ENCODE measurements around the gene MEGF10.

Gene MEGF10

DNA sequence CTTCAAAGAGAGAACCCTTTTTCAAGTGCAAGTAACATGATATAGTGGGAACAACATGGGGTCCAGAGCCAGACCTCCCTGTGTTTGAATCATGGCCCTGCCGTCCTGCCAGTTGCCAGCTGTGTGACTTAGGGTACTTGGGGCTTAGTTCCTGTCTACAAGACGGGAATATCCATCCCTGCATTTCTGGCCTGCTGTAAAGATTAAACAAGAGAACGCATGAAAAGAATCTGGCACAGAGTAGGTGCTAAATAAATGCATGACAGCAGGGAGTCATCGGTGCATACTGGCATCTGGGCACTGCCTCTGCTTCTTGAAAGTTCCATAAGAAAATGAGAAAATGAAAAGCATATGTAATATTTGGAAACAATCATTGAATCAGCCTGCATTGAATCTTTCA lies 149.0 kb downstream of the MEGF10 start:
- in situ Hi-C loops (cut with MboI; ENCODE audit: low pct_unique_long_range_greater_than_20kb, low sequenced_read_pairs, unreplicated experiment), result no loop called here
- no peak for TF ChIP-seq CTCF (IDR thresholded peaks at IDR 0.05; ENCODE audit: extremely low read depth, insufficient read depth, missing control alignments)
- no peak for DNase-seq (ENCODE audit: low spot score)

DNA sequence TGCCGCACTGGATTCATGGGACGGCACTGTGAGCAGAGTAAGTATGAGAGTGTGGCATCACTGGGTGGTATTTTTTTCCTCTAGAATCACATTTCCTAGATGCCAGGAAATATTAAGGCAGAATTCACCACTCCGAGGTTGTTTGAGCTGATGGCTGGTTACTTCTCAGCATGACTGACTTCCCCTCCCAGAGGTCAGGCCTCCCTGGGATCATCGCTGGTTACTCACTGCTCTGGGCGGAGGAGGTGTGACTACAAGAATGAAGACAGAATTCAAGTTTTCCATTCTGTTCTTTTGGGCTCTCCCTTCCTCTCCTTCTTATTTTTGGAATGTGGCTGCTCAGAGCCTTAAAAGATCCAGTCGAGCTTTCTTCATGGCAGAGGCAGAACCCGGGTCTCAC lies 150.2 kb downstream of the MEGF10 start:
- TF ChIP-seq CTCF (IDR thresholded peaks at IDR 0.05; ENCODE audit: extremely low read depth, insufficient read depth, missing control alignments), result no peak
- DNase-seq (ENCODE audit: low spot score), result no peak
- in situ Hi-C loops (cut with MboI; ENCODE audit: low pct_unique_long_range_greater_than_20kb, low sequenced_read_pairs, unreplicated experiment), result no loop called here

- peak; percentile 23 for DNase-seq (ENCODE audit: low spot score)
- in situ Hi-C loops (cut with MboI; ENCODE audit: low pct_unique_long_range_greater_than_20kb, low sequenced_read_pairs, unreplicated experiment), result no loop called here
- peak; percentile 35 for TF ChIP-seq CTCF (IDR thresholded peaks at IDR 0.05; ENCODE audit: extremely low read depth, insufficient read depth, missing control alignments)
Measured at GRCh38 chr5:127441799-127442484, 151.3 kb downstream of the MEGF10 start.

DNA sequence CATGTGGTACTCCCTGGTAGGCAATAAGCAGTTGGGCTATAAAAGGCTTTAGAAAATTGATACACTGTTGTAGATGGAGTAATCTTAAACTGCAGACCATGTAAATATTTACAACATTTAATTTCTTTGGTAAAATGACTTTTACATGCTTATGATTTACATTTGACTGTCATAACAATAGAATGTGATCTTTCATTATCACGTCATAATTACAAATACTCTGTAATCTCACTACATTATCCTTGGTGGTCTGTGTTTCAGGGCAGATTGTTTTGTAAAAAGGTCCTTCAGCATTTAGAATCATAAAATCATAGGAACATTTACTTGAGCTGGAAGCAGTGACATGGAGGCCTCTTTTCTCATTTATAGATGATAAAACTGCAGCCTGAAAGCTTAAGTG lies 153.6 kb downstream of the MEGF10 start:
- no peak for DNase-seq (ENCODE audit: low spot score)
- in situ Hi-C loops (cut with MboI; ENCODE audit: low pct_unique_long_range_greater_than_20kb, low sequenced_read_pairs, unreplicated experiment), result no loop called here
- TF ChIP-seq CTCF (IDR thresholded peaks at IDR 0.05; ENCODE audit: extremely low read depth, insufficient read depth, missing control alignments), result no peak

DNA sequence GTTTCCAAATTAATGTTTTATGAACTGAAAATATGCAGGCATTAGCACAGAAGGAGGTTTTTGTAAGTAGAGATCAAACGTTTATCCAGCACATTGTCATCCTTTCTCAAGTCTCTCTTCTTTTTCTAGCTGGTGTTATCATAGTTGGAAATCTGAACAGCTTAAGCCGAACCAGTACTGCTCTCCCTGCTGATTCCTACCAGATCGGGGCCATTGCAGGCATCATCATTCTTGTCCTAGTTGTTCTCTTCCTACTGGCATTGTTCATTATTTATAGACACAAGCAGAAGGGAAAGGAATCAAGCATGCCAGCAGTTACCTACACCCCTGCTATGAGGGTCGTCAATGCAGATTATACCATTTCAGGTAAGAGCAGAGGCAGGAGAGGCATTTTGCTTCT lies 154.7 kb downstream of the MEGF10 start:
- in situ Hi-C loops (cut with MboI; ENCODE audit: low pct_unique_long_range_greater_than_20kb, low sequenced_read_pairs, unreplicated experiment), result no loop called here
- no peak for DNase-seq (ENCODE audit: low spot score)
- no peak for TF ChIP-seq CTCF (IDR thresholded peaks at IDR 0.05; ENCODE audit: extremely low read depth, insufficient read depth, missing control alignments)

GRCh38 chr5:127446626-127447025 lies 156.0 kb downstream of the MEGF10 start:
- in situ Hi-C loops (cut with MboI; ENCODE audit: low pct_unique_long_range_greater_than_20kb, low sequenced_read_pairs, unreplicated experiment), result no loop called here
- no peak for TF ChIP-seq CTCF (IDR thresholded peaks at IDR 0.05; ENCODE audit: extremely low read depth, insufficient read depth, missing control alignments)

More at GRCh38 chr5:127446626-127447025, 156.0 kb downstream of the MEGF10 start:
- DNase-seq (ENCODE audit: low spot score), result no peak
